Activated gamma-delta T cell (primary cell): Measurements from ENCODE around the gene SDHB.
"Not testable (repeated sequence)": the region's sequence is repeated elsewhere in the genome, so short reads cannot be mapped to it uniquely, and the experiment has no call there.

ENCODE experiments used
- DNase-seq: peaks from one replicate; lab custom pipeline; 2025; lab: John Stamatoyannopoulos, UW

The SDHB gene

DNA sequence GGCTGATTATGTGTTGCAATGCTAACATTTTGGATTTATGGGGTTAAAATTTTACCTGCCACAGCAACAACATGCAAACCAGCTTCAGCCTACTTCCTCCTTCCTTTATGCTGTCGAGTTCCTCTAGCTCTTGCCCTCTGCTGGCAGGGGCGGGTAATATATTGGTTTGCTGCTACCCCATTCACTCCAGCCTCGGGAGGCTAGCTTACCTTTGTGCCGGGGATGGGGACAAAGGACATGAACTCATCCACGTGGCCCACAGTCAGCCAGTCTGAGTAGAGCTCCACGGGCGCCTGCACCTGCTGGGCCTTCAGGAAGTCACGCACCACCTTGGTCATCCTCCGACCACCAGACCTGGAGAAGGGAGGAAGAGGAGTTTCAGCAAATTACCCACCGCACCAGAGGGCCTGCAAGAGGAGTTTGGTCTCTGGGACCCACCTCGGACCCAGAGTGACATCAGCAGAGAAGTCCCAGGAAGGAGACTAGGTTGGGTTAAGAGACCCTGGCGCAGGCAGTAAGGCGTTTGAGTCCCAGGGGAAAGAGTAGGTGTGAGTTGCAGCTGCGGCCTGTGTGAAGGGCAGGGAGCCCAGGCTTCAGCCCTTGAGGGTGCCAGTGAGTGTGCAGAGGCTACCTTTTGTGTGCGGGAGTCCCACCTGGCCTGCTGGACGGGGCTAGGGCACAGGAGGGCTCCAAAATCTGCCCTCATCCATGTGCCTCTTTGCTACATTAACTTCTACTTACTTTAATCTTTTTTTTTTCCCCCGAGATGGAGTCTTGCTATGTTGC lies 21.8 kb upstream of the SDHB start:
- no peak for DNase-seq

DNA sequence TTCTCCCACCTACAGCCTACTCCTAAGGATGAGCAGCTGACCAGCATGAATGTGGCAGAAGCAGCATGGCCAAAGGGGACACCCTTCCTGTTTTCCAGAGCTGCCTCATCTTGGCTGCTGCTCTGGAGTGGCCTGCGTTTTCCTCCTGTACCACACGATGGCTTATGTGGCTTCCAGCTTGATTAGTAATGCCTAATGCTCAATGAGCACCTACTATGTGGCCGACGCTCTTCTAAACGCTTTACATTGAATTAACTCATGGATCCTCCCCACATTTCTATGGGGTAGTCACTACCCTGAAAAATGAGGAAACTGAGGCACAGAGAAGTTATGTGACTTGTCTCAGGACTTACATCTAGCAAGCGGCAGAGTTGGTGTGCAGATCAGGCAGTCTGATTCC lies 18.0 kb upstream of the SDHB start:
- no peak for DNase-seq

GRCh38 chr1:17070163-17070525 lies 16.3 kb upstream of the SDHB start:
- DNase-seq: no peak

GRCh38 chr1:17069452-17070162 lies 15.8 kb upstream of the SDHB start:
- no peak for DNase-seq

- no peak for DNase-seq
Measured at GRCh38 chr1:17068789-17069188, 15.0 kb upstream of the SDHB start.

GRCh38 chr1:17067465-17068240 lies 13.8 kb upstream of the SDHB start:
- no peak for DNase-seq

DNA sequence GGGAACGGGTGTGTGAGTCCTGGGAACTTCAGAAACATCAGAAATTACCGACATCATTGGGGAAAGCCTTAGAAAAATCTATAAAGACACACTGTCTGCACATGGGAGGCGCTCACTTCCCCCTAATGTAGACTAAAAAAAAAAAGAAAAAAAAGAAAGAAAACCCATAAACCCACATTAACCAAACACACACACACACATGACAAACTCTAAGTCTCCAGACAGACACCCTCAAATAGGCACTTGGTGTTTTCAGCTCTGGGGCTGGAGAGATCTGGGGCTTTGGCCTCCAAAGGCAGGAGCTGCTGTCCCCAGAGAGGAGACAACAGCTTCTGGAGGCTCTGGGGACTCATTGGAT lies 13.2 kb upstream of the SDHB start:
- no peak for DNase-seq

- no peak for DNase-seq
Measured at GRCh38 chr1:17066361-17067068, 12.7 kb upstream of the SDHB start.

DNA sequence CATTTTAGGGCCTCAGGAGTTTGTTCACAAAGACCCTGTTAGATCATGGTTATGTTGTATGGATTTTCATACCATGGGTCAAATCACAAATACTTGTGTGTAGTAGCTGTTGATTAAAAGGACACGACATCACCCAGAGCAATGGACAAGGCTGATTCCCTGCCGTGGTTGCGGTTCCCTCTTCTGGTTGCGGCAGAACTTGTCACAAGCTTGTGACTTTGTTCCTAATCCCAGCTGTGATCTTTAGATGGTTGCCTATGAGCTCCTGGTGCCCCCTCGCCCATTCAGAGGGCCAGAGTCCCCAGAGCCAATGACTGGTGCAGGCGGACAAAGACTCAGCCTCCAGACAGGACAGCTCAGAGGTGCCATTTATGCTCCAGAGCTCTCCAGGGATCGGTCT lies 11.8 kb upstream of the SDHB start:
- DNase-seq: no peak

DNA sequence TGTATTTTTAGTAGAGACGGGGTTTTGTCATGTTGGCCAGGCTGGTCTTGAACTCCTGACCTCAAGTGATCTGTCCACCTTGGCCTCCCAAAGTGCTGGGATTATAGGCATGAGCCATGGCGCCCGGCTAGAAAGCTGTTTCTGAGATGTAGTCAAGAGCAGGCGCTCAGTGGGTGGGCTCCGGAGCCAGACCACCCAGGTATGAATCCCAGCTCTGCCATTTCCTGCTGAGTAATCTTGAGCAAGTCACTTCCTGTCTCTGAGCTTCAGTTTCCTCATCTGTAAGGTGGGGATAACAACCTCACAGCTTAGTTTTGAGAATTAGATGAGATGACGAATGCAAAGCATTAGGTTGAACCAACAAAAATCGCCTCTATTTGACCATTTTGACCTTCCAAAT lies 8.9 kb upstream of the SDHB start:
- DNase-seq: not testable (repeated sequence)

GRCh38 chr1:17061892-17062291 lies 8.1 kb upstream of the SDHB start:
- no peak for DNase-seq

- no peak for DNase-seq
Measured at GRCh38 chr1:17061486-17061885, 7.7 kb upstream of the SDHB start.

GRCh38 chr1:17060306-17060749 lies 6.5 kb upstream of the SDHB start:
- DNase-seq: no peak

GRCh38 chr1:17059391-17060305 lies 5.8 kb upstream of the SDHB start:
- no peak for DNase-seq

DNA sequence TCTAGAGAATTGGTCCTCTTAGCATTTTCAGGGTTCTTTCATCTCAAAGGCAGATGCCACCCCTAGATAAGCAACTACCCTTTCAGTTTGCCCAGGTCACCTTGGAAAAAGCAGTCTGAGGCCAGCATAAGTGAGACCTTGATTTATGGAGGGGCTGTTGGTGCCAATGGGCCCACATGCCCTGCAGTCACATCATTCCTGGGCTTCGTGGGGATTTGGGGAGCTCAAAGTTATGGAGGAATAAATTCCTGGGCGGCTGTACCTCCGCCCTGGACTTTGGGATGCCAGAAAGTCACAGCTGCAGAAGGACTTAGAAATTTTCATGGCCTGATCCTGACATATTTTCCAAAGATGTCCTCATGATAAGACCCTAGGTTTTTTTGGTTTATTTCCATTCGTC lies 2.7 kb upstream of the SDHB start:
- DNase-seq: no peak

DNA sequence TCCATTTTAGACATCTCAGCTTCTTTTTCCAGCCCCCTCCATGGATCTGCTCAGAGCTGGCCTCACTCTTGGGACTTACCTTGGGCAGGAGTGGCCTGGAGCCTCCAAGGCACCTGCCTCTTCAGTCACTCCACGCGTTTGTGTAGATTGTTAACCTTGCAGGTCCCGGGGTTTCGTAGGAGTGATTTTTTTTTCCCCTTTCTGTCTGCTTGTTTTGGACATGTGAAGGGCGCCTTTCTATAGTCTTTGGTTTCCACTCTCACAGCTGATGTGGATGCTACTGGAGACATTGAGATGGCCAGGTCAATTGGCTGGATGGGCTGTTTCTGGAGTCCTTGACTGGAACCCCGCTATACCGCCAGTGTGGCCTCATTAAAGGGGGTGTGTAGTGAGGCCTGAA lies 2.0 kb upstream of the SDHB start:
- no peak for DNase-seq

DNA sequence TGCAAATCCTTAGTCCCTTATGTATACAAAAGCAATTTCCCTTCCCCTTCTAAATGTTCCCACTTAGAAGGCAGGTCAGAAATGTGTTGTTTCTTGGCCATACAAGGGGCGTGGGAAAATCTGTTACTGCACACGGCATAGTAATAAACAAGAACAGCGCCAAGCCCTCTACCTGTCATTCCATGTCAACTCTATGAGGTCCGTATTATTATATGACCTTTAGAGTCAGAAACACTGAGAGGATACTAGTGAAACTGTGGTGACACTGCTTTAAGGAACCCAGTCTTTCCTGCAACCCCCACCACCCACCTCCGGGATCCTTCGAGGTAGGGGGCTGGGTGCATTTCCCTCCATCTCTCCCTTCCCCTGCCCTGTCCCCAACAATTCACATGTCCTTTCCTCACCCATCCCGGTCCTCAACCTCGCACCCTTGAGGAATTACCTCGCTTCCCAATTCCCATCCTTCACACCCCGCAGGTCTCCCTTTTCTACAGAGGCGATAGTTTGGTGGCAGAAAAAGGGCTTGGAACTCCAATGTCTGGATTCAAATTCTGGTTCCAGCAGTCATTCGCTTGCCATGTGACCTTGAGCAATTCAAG lies 647 bp downstream of the SDHB start:
- no peak for DNase-seq

- DNase-seq: no peak
Measured at GRCh38 chr1:17052641-17053040, 1.2 kb downstream of the SDHB start.

DNA sequence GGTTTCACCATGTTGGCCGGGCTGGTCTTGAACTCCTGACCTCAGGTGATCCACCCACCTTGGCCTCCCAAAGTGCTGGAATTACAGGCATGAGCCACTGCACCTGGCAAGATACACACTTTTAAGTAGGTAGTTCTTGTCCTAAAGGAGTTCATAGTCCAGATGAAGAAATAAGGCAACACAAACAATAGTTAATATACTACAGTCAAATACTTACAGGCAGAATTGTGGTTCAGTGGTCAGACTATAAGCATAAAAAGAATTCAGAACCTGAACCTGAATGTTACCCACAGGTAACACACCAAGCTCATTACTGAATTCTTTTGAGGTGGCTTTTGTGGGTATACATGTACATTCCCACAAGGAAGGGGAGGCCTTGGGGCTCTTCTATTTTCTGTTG lies 1.8 kb downstream of the SDHB start:
- DNase-seq: no peak

DNA sequence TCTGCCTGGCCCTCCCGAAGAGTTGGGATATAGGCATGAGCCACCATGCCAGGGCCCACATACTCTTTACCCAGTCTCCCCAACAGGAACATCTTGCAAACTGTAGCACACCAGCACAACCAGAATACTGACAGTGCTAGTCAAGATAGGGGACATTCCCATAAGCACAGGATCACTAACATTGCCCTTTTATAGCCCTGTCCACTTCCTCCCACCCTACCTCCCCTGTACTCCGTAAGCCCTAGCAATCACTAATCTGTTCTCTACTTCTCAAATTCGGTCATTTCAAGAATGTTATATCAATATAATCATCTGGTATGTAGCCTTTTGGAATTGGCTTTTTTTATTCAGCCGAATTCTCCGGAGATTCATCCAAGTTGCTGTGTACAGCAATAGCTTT lies 5.9 kb downstream of the SDHB start:
- no peak for DNase-seq

GRCh38 chr1:17046334-17046657 lies 7.5 kb downstream of the SDHB start:
- no peak for DNase-seq
